GM12873 (cell line): ENCODE results near the gene CPN1.

Source experiments
- TF ChIP-seq, protein P1 (sequence below): IDR thresholded peaks from 2 replicates; pipeline ENCODE4 v1.5.1; 2012; ENCODE audit warnings: low read depth, mild to moderate bottlenecking, moderate library complexity, low read length, control low read depth; ENCODE audit not compliant: insufficient read depth; ENCODE audit errors: missing control alignments

CPN1 gene

DNA sequence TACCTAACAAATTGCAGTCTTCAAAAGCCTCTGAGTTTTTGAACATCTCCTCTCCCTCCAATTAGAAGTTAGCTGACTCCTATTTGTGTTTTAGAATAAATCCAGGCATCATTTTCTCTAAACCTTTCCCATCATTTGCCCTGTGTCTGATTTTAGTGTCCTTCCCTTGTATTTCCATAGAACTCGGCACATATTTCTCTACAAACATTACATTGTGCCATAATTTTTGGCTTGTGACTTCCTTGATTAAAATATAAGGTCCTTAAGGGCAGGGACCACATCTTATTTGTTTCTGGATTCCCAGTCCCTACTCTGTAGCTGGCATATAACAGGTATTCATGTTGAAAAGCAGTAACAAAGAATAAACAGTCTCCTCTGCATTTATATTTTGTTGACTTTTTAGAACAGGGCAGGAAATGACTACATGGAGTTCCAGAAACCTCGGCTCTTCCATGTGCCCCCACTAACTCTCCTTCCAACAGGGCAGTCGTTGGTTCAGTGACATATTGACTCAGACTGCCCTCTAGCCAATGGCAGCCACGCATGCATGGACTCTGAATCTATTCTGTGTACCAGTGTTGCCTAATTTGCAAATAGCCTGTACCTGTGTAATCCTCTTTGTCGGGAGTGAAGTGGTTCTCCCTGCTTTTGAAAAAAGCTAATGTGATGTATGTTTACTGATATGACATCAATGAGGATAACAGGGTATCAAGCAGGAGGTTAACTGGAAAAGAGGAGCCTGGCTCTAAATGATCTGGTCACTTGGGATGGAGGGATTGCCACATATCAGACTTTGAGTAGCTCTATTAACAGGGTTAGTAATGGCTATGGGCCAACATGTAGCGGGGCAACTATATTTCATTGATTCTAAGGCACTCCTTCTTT lies 19.8 kb upstream of the CPN1 start:
- TF ChIP-seq, protein P1, sequence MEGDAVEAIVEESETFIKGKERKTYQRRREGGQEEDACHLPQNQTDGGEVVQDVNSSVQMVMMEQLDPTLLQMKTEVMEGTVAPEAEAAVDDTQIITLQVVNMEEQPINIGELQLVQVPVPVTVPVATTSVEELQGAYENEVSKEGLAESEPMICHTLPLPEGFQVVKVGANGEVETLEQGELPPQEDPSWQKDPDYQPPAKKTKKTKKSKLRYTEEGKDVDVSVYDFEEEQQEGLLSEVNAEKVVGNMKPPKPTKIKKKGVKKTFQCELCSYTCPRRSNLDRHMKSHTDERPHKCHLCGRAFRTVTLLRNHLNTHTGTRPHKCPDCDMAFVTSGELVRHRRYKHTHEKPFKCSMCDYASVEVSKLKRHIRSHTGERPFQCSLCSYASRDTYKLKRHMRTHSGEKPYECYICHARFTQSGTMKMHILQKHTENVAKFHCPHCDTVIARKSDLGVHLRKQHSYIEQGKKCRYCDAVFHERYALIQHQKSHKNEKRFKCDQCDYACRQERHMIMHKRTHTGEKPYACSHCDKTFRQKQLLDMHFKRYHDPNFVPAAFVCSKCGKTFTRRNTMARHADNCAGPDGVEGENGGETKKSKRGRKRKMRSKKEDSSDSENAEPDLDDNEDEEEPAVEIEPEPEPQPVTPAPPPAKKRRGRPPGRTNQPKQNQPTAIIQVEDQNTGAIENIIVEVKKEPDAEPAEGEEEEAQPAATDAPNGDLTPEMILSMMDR: no peak

DNA sequence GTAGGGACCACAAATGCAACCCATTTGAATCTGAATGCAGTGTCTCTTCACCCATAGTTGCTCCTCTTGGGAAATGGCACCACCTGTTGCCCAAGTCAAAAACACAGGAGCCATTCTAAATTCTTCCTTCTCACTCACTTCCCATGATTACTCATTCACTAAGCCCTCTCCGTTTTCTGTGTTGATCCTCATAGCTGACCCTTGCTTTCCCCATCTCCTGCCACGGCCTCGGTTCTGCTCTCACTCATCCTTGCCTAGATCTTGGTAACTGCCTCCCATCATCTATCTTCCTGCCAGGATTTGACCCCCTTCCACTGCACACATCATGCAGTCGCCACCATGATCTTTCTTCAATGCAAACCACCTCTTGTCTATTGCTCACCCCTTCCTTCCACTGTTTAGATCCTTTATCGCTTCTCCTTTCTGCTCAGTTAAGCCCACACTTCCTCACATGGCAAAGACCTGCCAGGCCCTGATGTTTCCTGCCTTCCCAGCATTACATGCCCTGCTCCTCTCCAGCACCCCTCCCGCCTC lies 19.0 kb upstream of the CPN1 start:
- TF ChIP-seq, protein P1: peak; percentile 48

DNA sequence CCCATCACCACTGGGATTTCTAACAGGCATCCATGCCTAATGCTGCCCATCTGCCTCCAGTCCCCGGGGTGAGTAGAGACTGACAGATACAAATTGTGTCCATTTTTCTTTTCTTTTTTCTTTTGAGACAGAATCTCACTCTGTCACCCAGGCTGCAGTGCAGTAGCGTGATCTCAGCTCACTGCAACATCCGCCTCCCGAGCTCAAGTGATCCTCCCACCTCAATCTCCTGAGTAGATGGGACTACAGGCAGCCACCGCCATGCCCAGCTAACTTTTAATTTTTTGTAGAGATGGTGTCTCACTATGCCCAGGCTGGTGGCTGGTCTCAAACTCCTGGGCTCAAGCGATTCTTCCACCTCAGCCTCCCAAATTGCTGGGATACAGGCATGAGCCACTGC lies 7.6 kb upstream of the CPN1 start:
- TF ChIP-seq, protein P1: no peak

DNA sequence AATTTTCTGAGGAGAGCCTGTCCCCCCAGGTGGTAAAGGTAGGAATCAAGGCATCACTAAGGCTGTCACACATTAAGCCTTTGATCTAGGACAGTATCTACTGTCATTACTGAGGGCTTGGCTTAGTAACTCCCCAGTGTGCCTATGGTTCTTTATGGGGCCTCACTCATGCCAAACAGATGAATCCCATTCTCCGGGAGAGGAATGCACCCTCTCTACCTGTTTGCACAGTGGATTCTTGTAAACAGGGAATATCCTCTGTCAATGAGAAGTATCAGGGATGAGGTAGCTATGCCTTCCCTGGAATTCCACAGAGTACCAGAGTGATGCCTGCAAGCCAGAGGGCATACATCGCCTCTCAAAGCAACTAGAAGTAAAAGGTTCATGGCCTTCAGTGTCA lies 3.9 kb upstream of the CPN1 start:
- TF ChIP-seq, protein P1: no peak

DNA sequence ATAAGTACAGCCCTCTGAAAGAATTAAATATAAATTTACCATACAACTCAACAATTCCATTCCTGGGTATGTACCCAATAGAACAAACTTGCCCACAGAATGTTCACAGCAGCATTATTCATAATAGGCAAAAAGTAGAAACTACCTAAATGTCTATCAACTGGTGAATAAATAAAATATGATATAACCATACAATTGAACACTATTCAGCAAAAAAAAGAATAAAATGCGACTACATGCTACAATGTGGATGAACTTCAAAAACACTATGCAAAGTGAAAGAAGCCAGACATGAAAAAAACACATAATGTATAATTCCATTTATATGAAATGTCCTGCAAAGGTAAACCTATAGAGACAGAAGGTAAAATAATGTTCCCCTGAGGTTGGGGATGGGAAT lies 2.0 kb upstream of the CPN1 start:
- TF ChIP-seq, protein P1: no peak

DNA sequence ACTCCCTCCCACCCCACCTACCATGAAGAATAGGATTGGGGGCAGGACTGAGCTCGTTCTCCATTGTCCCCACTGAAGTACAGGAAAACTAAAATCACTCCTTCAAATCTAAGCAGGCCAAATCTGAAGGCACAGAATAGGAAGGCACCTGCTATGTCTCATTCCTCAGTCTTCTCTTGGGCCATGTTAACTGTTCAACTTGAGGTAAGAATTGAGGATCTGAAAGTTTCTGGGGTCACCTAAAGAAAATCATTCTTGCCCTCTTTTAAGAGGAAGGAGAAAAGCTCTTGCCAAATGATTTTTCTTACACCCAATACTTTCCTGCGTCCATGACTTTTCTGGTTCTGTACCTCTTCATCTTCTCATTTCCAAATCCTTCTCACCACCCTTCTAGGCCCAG lies 4.9 kb downstream of the CPN1 start:
- TF ChIP-seq, protein P1: no peak

DNA sequence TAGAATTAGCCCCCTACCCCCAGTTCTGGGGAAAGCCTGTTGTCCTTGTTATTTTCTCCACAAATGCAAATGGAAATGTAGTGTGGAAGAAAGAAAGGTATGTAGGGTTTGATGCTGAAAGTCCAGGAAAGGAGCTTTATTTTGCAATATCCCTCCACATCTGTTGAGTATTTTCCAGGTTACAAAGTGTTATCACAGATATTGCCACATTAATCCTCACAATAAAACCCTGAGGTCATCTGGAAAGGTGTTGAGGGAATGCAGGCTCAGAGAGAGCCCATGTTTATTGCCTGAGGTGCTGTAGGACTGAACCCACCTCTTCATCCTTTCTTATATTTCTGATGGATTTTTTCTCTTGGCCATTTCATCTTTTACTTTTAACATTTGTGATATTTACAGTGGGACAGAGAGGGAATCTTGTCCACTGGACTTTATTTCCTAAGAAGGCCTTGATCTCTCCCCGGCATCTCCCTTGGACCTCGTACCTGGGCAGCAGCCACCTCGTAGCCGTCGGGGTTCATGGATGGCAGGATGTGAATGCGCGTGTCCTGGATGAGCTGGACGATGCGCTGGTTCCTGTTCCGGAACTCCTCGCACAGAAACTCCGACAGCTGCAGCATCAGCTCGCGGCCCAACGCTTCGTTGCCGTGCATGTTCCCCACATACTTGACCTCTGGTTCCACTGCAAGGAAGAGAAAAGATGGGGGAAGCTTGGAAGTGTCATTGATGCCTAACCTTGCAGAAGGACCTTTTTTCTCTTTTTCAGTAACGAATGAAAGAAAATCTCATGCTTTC lies 6.0 kb downstream of the CPN1 start:
- TF ChIP-seq, protein P1: no peak
